ENCODE measurements around the gene ANKRD55.
"Not testable (repeated sequence)": the region's sequence is repeated elsewhere in the genome, so short reads cannot be mapped to it uniquely, and the experiment has no call there.

The ANKRD55 gene

GRCh38 chr5:56207537-56207936 lies 25.6 kb downstream of the ANKRD55 start:
- DNase-seq (ENCODE audit: low read depth) = no peak

- no peak for DNase-seq (ENCODE audit: low read depth)
Measured at GRCh38 chr5:56206126-56206910, 26.8 kb downstream of the ANKRD55 start.

GRCh38 chr5:56203936-56204335 lies 29.2 kb downstream of the ANKRD55 start:
- not testable (repeated sequence) for DNase-seq (ENCODE audit: low read depth)

- DNase-seq (ENCODE audit: low read depth) = no peak
Measured at GRCh38 chr5:56202483-56202882, 30.6 kb downstream of the ANKRD55 start.

GRCh38 chr5:56201762-56202261 lies 31.3 kb downstream of the ANKRD55 start:
- DNase-seq (ENCODE audit: low read depth) = not testable (repeated sequence)

GRCh38 chr5:56200971-56201666 lies 32.0 kb downstream of the ANKRD55 start:
- DNase-seq (ENCODE audit: low read depth) = peak; percentile 20

- no peak for DNase-seq (ENCODE audit: low read depth)
Measured at GRCh38 chr5:56195016-56195415, 38.1 kb downstream of the ANKRD55 start.

GRCh38 chr5:56192246-56192645 lies 40.9 kb downstream of the ANKRD55 start:
- DNase-seq (ENCODE audit: low read depth) = no peak

- no peak for DNase-seq (ENCODE audit: low read depth)
Measured at GRCh38 chr5:56191656-56192055, 41.5 kb downstream of the ANKRD55 start.

GRCh38 chr5:56190497-56190896 lies 42.6 kb downstream of the ANKRD55 start:
- DNase-seq (ENCODE audit: low read depth) = no peak

- no peak for DNase-seq (ENCODE audit: low read depth)
Measured at GRCh38 chr5:56185768-56186311, 47.3 kb downstream of the ANKRD55 start.

GRCh38 chr5:56183506-56183905 lies 49.6 kb downstream of the ANKRD55 start:
- DNase-seq (ENCODE audit: low read depth) = no peak

GRCh38 chr5:56179442-56179841 lies 53.7 kb downstream of the ANKRD55 start:
- no peak for DNase-seq (ENCODE audit: low read depth)

GRCh38 chr5:56178823-56179222 lies 54.3 kb downstream of the ANKRD55 start:
- no peak for DNase-seq (ENCODE audit: low read depth)

- no peak for DNase-seq (ENCODE audit: low read depth)
Measured at GRCh38 chr5:56176871-56177533, 56.1 kb downstream of the ANKRD55 start.

- no peak for DNase-seq (ENCODE audit: low read depth)
Measured at GRCh38 chr5:56176155-56176798, 56.9 kb downstream of the ANKRD55 start.

- DNase-seq (ENCODE audit: low read depth) = no peak
Measured at GRCh38 chr5:56175488-56175887, 57.6 kb downstream of the ANKRD55 start.

- no peak for DNase-seq (ENCODE audit: low read depth)
Measured at GRCh38 chr5:56175021-56175420, 58.1 kb downstream of the ANKRD55 start.

- DNase-seq (ENCODE audit: low read depth) = no peak
Measured at GRCh38 chr5:56172241-56172640, 60.9 kb downstream of the ANKRD55 start.

GRCh38 chr5:56170557-56170956 lies 62.6 kb downstream of the ANKRD55 start:
- no peak for DNase-seq (ENCODE audit: low read depth)

GRCh38 chr5:56169949-56170348 lies 63.2 kb downstream of the ANKRD55 start:
- DNase-seq (ENCODE audit: low read depth) = no peak

GRCh38 chr5:56169281-56169680 lies 63.8 kb downstream of the ANKRD55 start:
- no peak for DNase-seq (ENCODE audit: low read depth)

All from stimulated activated CD8-positive, alpha-beta memory T cell treated with anti-CD3 and anti-CD28 coated beads, Interleukin-15, amount 100 ng/mL, for 1 hour (primary cell).